Ovary (tissue), 3 donors: ENCODE results near the gene CALHM1.
"Not testable (repeated sequence)": the region's sequence is repeated elsewhere in the genome, so short reads cannot be mapped to it uniquely, and the experiment has no call there.

Source experiments
- EP300 ChIP-seq: sonication (generic); formaldehyde crosslinking; IDR thresholded peaks from one replicate; pipeline ENCODE4 v1.6.1; 2017; ENCODE audit warnings: antibody characterized with exemption
- TF ChIP-seq, protein P1 (sequence below), 3 donors: fragments of 450-650 bp in 2 of 3; fragments of 200-600 bp in 1 of 3; IDR thresholded peaks; one replicate each; pipeline versions ENCODE4 v1.5.1 to v1.8.0; 2016 to 2022; ENCODE audit warnings: antibody characterized with exemption in 3 of 3, mild to moderate bottlenecking in 1 of 3
- donor health status: DM: no; HTN: no; CAD: no.

GRCh38 chr10:103503777-103504176 lies 45.1 kb upstream of the CALHM1 start:
- TF ChIP-seq EP300: not testable (repeated sequence)
- TF ChIP-seq, protein P1, sequence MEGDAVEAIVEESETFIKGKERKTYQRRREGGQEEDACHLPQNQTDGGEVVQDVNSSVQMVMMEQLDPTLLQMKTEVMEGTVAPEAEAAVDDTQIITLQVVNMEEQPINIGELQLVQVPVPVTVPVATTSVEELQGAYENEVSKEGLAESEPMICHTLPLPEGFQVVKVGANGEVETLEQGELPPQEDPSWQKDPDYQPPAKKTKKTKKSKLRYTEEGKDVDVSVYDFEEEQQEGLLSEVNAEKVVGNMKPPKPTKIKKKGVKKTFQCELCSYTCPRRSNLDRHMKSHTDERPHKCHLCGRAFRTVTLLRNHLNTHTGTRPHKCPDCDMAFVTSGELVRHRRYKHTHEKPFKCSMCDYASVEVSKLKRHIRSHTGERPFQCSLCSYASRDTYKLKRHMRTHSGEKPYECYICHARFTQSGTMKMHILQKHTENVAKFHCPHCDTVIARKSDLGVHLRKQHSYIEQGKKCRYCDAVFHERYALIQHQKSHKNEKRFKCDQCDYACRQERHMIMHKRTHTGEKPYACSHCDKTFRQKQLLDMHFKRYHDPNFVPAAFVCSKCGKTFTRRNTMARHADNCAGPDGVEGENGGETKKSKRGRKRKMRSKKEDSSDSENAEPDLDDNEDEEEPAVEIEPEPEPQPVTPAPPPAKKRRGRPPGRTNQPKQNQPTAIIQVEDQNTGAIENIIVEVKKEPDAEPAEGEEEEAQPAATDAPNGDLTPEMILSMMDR (IDR thresholded peaks at IDR 0.05): not testable (repeated sequence)
